Chondrocyte (in vitro differentiated cells): ENCODE results near the gene C11orf24. TPM values are rescaled to one million over a fixed set of nuclear protein-coding genes. Genes with fewer than 3 reads are reported as not detected.

Source experiments
- DNase-seq: peaks from one replicate; pipeline ENCODE4 v3.0.0; 2021; ENCODE audit warnings: mixed read lengths, low spot score
- H3K27ac Mint-ChIP-seq: one replicate; pipeline ENCODE4 v1.8.0; 2021; ENCODE audit warnings: mild to moderate bottlenecking, moderate library complexity, mixed read lengths; ENCODE audit not compliant: unreplicated experiment
- H3K27me3 Mint-ChIP-seq: 2 replicates; pipeline ENCODE4 v1.8.0; 2021; ENCODE audit warnings: low read depth, mixed read lengths
- H3K36me3 Mint-ChIP-seq: 2 replicates; pipeline ENCODE4 v1.8.0; 2021; ENCODE audit warnings: low read depth, mixed read lengths
- H3K4me1 Mint-ChIP-seq: 2 replicates; pipeline ENCODE4 v1.8.0; 2021; ENCODE audit warnings: low read depth, mild to moderate bottlenecking, mixed read lengths
- H3K4me3 Mint-ChIP-seq: one replicate; pipeline ENCODE4 v1.8.0; 2021; ENCODE audit warnings: mild to moderate bottlenecking, moderate library complexity, mixed read lengths; ENCODE audit not compliant: unreplicated experiment
- H3K9me3 Mint-ChIP-seq: 2 replicates; pipeline ENCODE4 v1.8.0; 2021; ENCODE audit warnings: low read depth, mixed read lengths
- total RNA-seq: library from RNA; stranded (reverse); gene quantifications from 3 replicates; pipeline ENCODE4 v1.2.1, GENCODE V29; 2021
- TF ChIP-seq, protein P1 (sequence below): fragments of 200-600 bp; sonication (generic); IDR thresholded peaks from 2 replicates; pipeline ENCODE4 v1.5.0; 2021; ENCODE audit warnings: antibody characterized with exemption, mild to moderate bottlenecking, moderate library complexity

The C11orf24 gene
- total RNA-seq, 1 donor from 2014 or later, result 104 TPM

DNA sequence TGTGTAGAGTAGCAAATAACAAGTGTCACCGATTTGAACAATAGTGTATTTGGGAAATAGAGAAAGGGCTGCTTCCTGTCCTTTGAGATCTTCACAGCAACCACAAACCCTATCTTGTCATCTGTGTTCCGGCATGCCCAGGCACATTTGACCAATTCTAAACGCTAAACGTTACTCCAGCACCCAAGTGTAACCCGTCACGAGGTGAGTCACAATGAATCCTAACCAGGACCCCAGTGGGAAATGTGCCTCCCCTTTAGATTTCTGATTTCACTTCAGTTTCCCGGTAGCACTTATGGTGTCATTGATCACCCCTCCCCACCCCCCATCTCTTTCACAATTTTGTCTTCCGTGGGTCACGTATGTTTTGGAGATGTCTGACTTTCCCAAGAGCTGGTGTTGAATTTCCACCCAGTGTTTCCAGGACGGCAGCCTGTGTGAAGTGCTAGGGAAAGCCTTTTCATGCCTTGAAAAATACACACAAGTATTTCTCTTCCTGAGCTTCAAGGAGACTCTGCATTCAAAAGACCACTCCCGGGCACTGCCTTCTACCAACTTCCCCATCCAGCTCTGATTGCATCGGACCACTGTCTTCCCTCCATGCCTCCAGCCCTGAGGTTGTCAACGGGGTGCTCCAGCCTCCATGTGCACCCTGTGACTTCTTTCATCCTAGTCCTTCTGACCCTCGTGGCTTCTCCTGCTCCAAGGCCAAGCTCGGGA is 10.5 kb upstream of the C11orf24 start:
- Mint-ChIP-seq H3K4me3 (no peak overlapping the region), H3K27me3 (peaks cover 2% of the 10 kb centered on the region), H3K9me3 (no peaks in the 10 kb centered on the region), H3K36me3 (no peaks in the 10 kb centered on the region), H3K4me1 (no peaks in the 10 kb centered on the region), H3K27ac (no peak overlapping the region)
- DNase-seq, result no peak
- TF ChIP-seq, protein P1, sequence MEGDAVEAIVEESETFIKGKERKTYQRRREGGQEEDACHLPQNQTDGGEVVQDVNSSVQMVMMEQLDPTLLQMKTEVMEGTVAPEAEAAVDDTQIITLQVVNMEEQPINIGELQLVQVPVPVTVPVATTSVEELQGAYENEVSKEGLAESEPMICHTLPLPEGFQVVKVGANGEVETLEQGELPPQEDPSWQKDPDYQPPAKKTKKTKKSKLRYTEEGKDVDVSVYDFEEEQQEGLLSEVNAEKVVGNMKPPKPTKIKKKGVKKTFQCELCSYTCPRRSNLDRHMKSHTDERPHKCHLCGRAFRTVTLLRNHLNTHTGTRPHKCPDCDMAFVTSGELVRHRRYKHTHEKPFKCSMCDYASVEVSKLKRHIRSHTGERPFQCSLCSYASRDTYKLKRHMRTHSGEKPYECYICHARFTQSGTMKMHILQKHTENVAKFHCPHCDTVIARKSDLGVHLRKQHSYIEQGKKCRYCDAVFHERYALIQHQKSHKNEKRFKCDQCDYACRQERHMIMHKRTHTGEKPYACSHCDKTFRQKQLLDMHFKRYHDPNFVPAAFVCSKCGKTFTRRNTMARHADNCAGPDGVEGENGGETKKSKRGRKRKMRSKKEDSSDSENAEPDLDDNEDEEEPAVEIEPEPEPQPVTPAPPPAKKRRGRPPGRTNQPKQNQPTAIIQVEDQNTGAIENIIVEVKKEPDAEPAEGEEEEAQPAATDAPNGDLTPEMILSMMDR, result no peak

DNA sequence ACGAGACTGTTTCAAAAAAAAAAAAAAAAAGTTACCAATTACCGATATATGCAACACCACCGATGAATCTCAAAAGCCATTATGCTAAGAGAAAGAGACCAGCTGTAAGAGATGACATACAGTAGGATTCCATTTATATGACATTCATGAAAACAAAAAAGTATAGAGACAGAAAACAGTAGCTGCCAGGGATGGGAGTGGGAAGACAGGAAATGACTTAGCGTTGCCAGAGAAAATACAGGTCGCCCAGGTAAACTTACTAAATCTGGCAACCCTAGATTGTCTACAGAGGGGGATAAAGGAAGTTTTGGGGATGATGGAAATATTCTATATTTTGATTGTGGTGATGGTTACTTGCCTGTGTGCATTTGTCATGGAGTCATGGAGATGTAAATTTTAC is 7.9 kb upstream of the C11orf24 start:
- no peak overlapping the region for H3K27ac Mint-ChIP-seq
- no peaks in the 10 kb centered on the region for H3K4me1 Mint-ChIP-seq
- H3K9me3 Mint-ChIP-seq, result no peaks in the 10 kb centered on the region
- H3K4me3 Mint-ChIP-seq, result no peak overlapping the region
- no peaks in the 10 kb centered on the region for H3K36me3 Mint-ChIP-seq
- TF ChIP-seq, protein P1, result no peak
- peaks cover 2% of the 10 kb centered on the region for H3K27me3 Mint-ChIP-seq
- DNase-seq, result no peak

DNA sequence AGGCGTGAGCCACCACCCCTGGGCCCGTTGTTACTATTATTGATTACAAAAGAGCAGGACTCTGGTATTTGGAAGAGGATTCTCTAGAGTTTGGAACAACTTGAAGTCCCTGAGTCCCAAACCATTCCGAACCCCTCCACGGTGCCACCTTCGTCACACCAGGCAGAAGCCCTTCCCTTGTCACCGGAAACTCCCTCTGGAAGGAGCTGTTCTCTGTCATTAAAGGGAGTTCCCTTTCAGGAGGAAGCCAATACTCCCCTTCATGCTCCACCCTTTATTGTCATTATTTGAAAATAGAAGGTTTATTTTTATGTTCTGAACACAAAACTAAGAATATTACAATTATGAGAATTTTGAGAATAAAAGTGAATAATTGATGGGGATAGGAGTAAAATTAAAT is 5.1 kb upstream of the C11orf24 start:
- no peaks in the 10 kb centered on the region for H3K9me3 Mint-ChIP-seq
- no peaks in the 10 kb centered on the region for H3K36me3 Mint-ChIP-seq
- TF ChIP-seq, protein P1, result no peak

DNA sequence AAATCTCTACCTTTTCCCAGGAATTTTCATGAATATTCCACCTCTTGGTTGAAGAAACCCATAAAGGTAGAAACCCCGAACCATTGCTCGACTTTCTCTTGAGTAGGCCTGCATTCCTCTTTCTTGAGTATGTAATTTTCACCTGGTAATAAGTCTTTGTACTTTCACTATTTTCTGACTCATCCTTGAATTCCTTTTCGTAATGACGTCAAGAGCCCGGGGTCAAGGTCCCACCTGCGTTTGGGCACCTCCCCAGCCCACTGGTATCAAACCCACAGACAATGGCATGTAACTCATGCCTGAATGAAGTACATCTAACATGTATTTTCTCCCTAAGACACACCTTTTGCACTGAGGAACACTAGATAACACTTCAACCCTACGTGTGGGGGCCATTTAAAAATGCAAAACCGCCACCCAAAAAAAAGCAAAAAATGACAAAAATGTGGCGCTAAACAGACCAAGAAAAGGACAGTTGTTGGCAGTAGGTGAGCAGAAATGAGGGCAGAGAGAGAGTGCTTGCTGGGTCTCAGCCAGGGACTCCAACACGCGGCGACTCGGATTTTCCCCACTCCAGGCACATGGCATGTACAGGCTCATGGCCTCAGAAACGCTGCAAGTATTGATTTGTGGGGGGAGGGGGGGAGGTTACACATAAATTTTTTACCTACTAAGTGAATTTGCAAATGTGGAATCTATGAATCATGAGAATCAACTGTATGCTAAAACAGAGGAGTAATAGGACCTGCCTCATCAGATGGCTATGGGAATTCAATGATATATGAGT is 4.1 kb upstream of the C11orf24 start:
- H3K4me3 Mint-ChIP-seq, result no peak overlapping the region
- no peaks in the 10 kb centered on the region for H3K36me3 Mint-ChIP-seq
- TF ChIP-seq, protein P1, result no peak
- DNase-seq, result peak; percentile 38
- no peak overlapping the region for H3K27ac Mint-ChIP-seq
- H3K9me3 Mint-ChIP-seq, result no peaks in the 10 kb centered on the region
- H3K4me1 Mint-ChIP-seq, result peaks cover 12% of the 10 kb centered on the region
- no peaks in the 10 kb centered on the region for H3K27me3 Mint-ChIP-seq

More for the DNA sequence above, 5.1 kb upstream of the C11orf24 start:
- no peak for DNase-seq
- H3K27ac Mint-ChIP-seq, result no peak overlapping the region
- H3K4me3 Mint-ChIP-seq, result no peak overlapping the region
- peaks cover 10% of the 10 kb centered on the region for H3K4me1 Mint-ChIP-seq
- H3K27me3 Mint-ChIP-seq, result no peaks in the 10 kb centered on the region

DNA sequence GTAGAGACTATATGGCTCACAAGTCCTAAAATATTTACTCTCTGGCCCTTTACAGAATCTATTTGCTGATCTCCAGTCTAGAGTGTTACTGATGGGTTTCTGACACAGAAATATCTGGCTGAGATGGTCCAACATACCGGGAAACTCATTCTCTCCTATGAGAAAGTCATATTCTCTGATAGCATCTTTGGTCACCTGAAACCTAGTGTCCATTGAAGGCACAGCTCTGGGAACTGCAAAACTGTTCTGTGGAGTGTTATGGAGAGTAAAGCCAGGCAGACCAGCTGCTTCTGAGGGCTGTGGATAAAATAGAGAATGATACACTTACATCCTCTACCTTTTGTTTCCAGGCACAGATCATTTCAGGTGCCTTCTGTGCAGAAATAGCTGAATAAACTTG is 2.5 kb upstream of the C11orf24 start:
- DNase-seq, result no peak
- TF ChIP-seq, protein P1, result no peak
- H3K27me3 Mint-ChIP-seq, result no peaks in the 10 kb centered on the region
- H3K27ac Mint-ChIP-seq, result no peak overlapping the region
- H3K36me3 Mint-ChIP-seq, result no peaks in the 10 kb centered on the region
- no peaks in the 10 kb centered on the region for H3K9me3 Mint-ChIP-seq
- peaks cover 28% of the 10 kb centered on the region for H3K4me1 Mint-ChIP-seq
- no peak overlapping the region for H3K4me3 Mint-ChIP-seq
